ENCODE data around the gene FBXL3.

The FBXL3 gene

GRCh38 chr13:76955661-76956060 lies 71.3 kb downstream of the FBXL3 start:
- Histone ChIP-seq H3K36me3 (ENCODE audit: control insufficient read depth in 2 of 2, insufficient read depth in 1 of 2, low read length in 2 of 2) (no peaks in the 10 kb centered on the region), H3K4me3 (ENCODE audit: low read depth, low read length) (no peak overlapping the region), H3K27ac (ENCODE audit: extremely low read depth, low read depth, low read length) (no peak overlapping the region), H3K9me3 (ENCODE audit: control insufficient read depth, insufficient read depth, low read depth, low read length) (no peaks in the 10 kb centered on the region), H3K4me1 (ENCODE audit: control insufficient read depth, insufficient read depth, low read length) (no peaks in the 10 kb centered on the region)
- ChIA-PET POLR2A (no interaction called here), CTCF (interaction anchor here (0.6 to 2.7 kb wide), 2 partner anchors 9 to 25 kb away, joined by 4 to 14 read pairs; no protein-coding TSS in a partner anchor)
- TF ChIP-seq PRDM4 (tag by site-specific recombination; IDR thresholded peaks at IDR 0.05) (no peak), ZNF830 (tag by site-specific recombination; IDR thresholded peaks at IDR 0.05; ENCODE audit: low read depth) (no peak), ZNF132 (tag by site-specific recombination; IDR thresholded peaks at IDR 0.05; ENCODE audit: borderline replicate concordance) (no peak), SCRT2 (tag by site-specific recombination; IDR thresholded peaks at IDR 0.05) (no peak), ZNF837 (tag by site-specific recombination; IDR thresholded peaks at IDR 0.05) (no peak), ZNF174 (tag by site-specific recombination; IDR thresholded peaks at IDR 0.05) (no peak), ZNF391 (tag by site-specific recombination; IDR thresholded peaks at IDR 0.05; ENCODE audit: borderline replicate concordance, low read depth) (no peak), WT1 (tag by site-specific recombination; IDR thresholded peaks at IDR 0.05) (no peak), ZBTB21 (tag by site-specific recombination; IDR thresholded peaks at IDR 0.05) (no peak)

All from HEK293 (cell line).